ENCODE results near the gene MTRR. TPM values are rescaled to one million over a fixed set of nuclear protein-coding genes. Genes with fewer than 3 reads are reported as not detected.

Gene MTRR
- total and polyA plus RNA-seq, 2 of the 8 experiments (the other 6 are each of a cell fraction or from before 2014, with no cell fraction given) = 36.4 to 53.8 TPM

GRCh38 chr5:7851617-7852289 lies 17.2 kb upstream of the MTRR start:
- Histone ChIP-seq H3K14ac (ENCODE audit: insufficient read length) (no peak overlapping the region), H3K4me2 (ENCODE audit: insufficient read depth in 1 of 2, low read depth in 2 of 2, low read length in 2 of 2) (peak overlapping the region; percentile 76 to 87), H3K4ac (replicated peaks; ENCODE audit: insufficient read length, low read depth, low read length) (no peak overlapping the region), H4K91ac (replicated peaks; ENCODE audit: insufficient read length, low read length) (no peak overlapping the region), H3K79me1 (ENCODE audit: low read depth, low read length) (no peaks in the 10 kb centered on the region), H3K56ac (replicated peaks; ENCODE audit: insufficient read length, low read depth, low read length) (no peak overlapping the region), H3K4me3 (ENCODE audit: extremely low read depth in 1 of 4, insufficient read depth in 2 of 4, low read depth in 3 of 4, low read length in 4 of 4) (peak overlapping the region in 3 of 4 experiments; percentile 60 to 89 (median 62); a peak in 5 of 8 replicates), H2AFZ (ENCODE audit: low read length) (peak overlapping the region; percentile 90; the same call in 1 of the 2 replicates), H2BK12ac (ENCODE audit: low read depth, low read length) (no peak overlapping the region), H2BK5ac (ENCODE audit: low read depth, low read length) (no peak overlapping the region), H3K9me3 (ENCODE audit: insufficient read depth in 2 of 2, low read depth in 1 of 2, low read length in 1 of 2) (no peaks in the 10 kb centered on the region), H2BK20ac (ENCODE audit: low read length) (no peak overlapping the region), H3K36me3 (ENCODE audit: control insufficient read depth in 2 of 4, insufficient read depth in 4 of 4, low read length in 3 of 4) (no peaks in the 10 kb centered on the region), H3K27ac (ENCODE audit: low read depth, low read length) (no peak overlapping the region), H4K8ac (ENCODE audit: extremely low read depth, insufficient read depth, low read length) (no peak overlapping the region), H3K27me3 (replicated peaks in 1 of 4; ENCODE audit: control insufficient read depth in 3 of 4, extremely low read depth in 1 of 4, insufficient read depth in 3 of 4, low read length in 3 of 4) (peaks cover 0 to 16% (median 9%) of the 10 kb centered on the region in 4 experiments; a peak in 4 of 7 replicates), H3K79me2 (ENCODE audit: control insufficient read depth in 1 of 2, insufficient read depth in 2 of 2, low read length in 2 of 2) (no peaks in the 10 kb centered on the region), H4K5ac (ENCODE audit: insufficient read length, low read depth, low read length) (no peak overlapping the region), H3K23me2 (ENCODE audit: low read depth, low read length) (peaks cover 9% of the 10 kb centered on the region), H2BK120ac (replicated peaks; ENCODE audit: low read depth, low read length) (no peak overlapping the region), H3K9ac (replicated peaks in 1 of 4; ENCODE audit: extremely low read depth in 1 of 4, low read depth in 3 of 4, low read length in 3 of 4) (no peak overlapping the region), H3K4me1 (replicated peaks in 1 of 4; ENCODE audit: control insufficient read depth in 3 of 4, insufficient read depth in 4 of 4, low read length in 3 of 4) (peaks cover 0 to 8% (median 3%) of the 10 kb centered on the region in 4 experiments; a peak in 4 of 7 replicates), H3K23ac (ENCODE audit: insufficient read length) (no peak overlapping the region), H2AK5ac (ENCODE audit: low read depth, low read length) (no peak overlapping the region), H4K20me1 (replicated peaks in 1 of 2; ENCODE audit: control insufficient read depth in 1 of 2, insufficient read depth in 2 of 2, low read length in 2 of 2) (no peaks in the 10 kb centered on the region), H2BK15ac (ENCODE audit: low read length) (0 out of 2 replicates have a peak overlapping the region, but pooled peaks have one; percentile 8), H3K18ac (ENCODE audit: extremely low read depth, low read length) (no peak overlapping the region)
- CTCF ChIA-PET (ENCODE audit: partially characterized antibody) = interaction anchor here (0.5 to 3.4 kb wide), 13 partner anchors 9 to 1101 kb away, joined by 3 to 23 read pairs (median 4); partner anchors contain the start of genes FASTKD3 and MTRR
- FAIRE-seq (peak; percentile 48), DNase-seq (ENCODE audit: low read depth in 1 of 2, low spot score in 2 of 2) (no peak)
- WGBS, 2 experiments (ENCODE audit: extremely low coverage in 1 of 2, insufficient coverage in 1 of 2, insufficient read length in 1 of 2, insufficient replicate concordance in 2 of 2, low coverage in 1 of 2, low lambda C conversion rate in 2 of 2, missing lambda C conversion rate in 1 of 2) = 84% methylated on average over 8 of the region's 8 CpGs; no CpG with 5 or more reads in 1 of the 2 experiments
- POLR2A ChIA-PET (ENCODE audit: partially characterized antibody) = interaction anchor here (1.2 to 1.5 kb wide), 2 partner anchors 17 to 456 kb away, joined by 3 to 4 read pairs; partner anchors contain the start of genes ADCY2, FASTKD3 and MTRR
- TF ChIP-seq YY1 (IDR thresholded peaks at IDR 0.05; ENCODE audit: low read depth, low read length) = no peak
- TF ChIP-seq TAF1 (IDR thresholded peaks at IDR 0.05; ENCODE audit: low read depth, low read length) = no peak
- no peak for TF ChIP-seq BCL11A (IDR thresholded peaks at IDR 0.05; ENCODE audit: low read depth in 2 of 2, low read length in 2 of 2)

Data from H1 (cell line).